ENCODE data around the gene TECPR2.
A peak's percentile ranks its signal among the peaks of the same experiment; 100 is the strongest.

The TECPR2 gene

DNA sequence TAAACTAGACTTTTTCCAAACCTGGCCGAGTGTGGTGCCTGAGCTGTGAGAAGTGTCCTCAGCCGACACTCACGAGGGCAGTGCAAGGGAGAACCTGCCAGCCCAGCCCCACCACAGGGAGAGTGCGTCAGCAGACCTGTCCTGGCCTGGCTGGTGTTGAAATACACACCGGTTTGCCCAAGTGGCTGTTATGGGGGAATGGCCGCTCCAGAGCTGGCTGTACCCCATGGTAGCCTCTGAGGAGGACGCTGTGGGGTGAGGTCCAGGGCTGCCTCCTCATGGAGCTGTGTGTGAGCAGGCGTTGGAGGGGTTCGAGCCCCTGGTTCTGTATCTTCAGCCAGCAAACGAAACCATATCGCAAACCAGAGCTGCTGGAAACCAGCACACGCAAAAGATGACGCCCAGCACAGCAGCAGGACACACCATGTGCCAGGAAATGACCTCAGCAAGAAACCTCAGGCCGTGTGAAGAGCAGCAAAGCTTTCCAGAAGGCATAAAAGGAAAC is 137.5 kb downstream of the TECPR2 start:
- Histone ChIP-seq H3K9me3 (ENCODE audit: control insufficient read depth, insufficient read depth, low read length) (no peaks in the 10 kb centered on the region), H3K9ac (ENCODE audit: low read depth, low read length) (no peak overlapping the region), H3K36me3 (ENCODE audit: insufficient read depth, low read length) (no peaks in the 10 kb centered on the region; the same call in 1 of the 2 replicates), H3K4me1 (ENCODE audit: insufficient read depth, low read length) (no peaks in the 10 kb centered on the region)

DNA sequence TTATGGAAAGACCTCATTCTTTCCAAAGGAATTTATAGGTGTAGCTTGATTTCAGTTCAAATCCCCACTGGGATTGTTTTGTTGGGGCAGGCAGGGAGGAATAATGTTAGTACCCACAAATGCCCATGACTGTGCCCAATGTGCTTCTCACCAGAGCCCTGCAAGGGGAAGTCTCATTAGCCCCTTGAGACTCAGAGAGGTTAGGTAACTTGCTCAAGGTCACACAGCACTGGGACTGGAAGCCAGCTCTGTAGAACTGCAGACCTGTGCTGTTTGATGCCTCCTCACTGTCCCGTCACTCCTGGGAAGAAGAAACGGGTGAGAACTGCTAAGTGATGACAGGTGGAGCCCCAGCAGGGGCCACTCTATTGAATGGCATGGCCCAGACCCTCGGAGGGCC is 138.0 kb downstream of the TECPR2 start:
- Histone ChIP-seq H3K9me3 (ENCODE audit: control insufficient read depth, insufficient read depth, low read length) (no peaks in the 10 kb centered on the region), H3K9ac (ENCODE audit: low read depth, low read length) (no peak overlapping the region), H3K36me3 (ENCODE audit: insufficient read depth, low read length) (no peaks in the 10 kb centered on the region; the same call in 1 of the 2 replicates), H3K4me1 (ENCODE audit: insufficient read depth, low read length) (no peaks in the 10 kb centered on the region)

DNA sequence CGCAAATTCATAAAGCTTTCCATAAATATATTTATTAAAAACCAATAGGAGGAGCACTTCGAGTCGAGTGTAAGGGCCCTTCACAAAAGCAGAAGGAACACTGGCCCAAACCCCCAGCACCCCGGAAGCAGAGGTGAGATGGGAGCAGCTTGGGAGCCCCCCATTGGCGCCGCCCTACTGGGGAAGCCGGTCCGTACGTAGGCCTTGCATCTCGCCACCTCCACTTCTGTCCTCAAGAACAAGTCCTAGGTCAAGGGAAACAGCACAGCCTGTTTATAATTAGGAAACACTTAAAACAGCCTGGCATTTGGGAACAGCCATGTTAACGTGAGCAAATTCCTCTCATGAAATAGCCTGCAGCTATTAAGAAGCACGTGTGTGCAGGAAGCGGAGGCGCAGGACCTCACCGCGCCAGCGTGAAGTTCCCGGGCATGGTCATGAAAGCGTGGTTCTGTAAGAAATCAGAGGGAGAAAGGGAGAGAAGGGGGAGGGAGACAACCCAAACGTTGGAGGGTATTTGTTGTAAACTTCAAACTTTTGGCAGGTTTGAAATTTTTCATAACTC is 139.1 kb downstream of the TECPR2 start:
- no peaks in the 10 kb centered on the region; the same call in 1 of the 2 replicates for H3K36me3 ChIP-seq (ENCODE audit: insufficient read depth, low read length)
- no peaks in the 10 kb centered on the region for H3K9me3 ChIP-seq (ENCODE audit: control insufficient read depth, insufficient read depth, low read length)
- no peaks in the 10 kb centered on the region for H3K4me1 ChIP-seq (ENCODE audit: insufficient read depth, low read length)
- no peak overlapping the region for H3K9ac ChIP-seq (ENCODE audit: low read depth, low read length)

DNA sequence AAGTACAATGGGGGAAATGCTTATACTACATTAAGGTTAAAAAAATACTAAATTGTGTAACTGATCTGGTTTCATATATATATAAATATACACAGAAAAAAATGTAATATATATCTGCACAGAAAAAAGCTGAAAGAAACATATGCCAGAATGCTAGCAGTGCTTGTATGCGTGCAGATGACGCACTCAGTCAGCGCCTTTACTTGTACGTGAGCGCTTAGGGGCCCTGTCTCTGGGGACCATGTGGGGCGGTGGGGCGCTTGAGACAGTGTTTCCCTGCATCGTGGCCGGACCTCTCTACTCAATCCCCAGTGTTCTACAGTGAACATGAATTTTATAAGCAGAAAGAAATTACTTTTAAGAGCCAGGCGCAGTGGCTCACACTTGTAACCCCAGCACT is 139.8 kb downstream of the TECPR2 start:
- H3K4me1 ChIP-seq (ENCODE audit: insufficient read depth, low read length) = no peaks in the 10 kb centered on the region
- no peaks in the 10 kb centered on the region for H3K36me3 ChIP-seq (ENCODE audit: insufficient read depth, low read length)
- no peak overlapping the region for H3K9ac ChIP-seq (ENCODE audit: low read depth, low read length)
- H3K9me3 ChIP-seq (ENCODE audit: control insufficient read depth, insufficient read depth, low read length) = no peaks in the 10 kb centered on the region

DNA sequence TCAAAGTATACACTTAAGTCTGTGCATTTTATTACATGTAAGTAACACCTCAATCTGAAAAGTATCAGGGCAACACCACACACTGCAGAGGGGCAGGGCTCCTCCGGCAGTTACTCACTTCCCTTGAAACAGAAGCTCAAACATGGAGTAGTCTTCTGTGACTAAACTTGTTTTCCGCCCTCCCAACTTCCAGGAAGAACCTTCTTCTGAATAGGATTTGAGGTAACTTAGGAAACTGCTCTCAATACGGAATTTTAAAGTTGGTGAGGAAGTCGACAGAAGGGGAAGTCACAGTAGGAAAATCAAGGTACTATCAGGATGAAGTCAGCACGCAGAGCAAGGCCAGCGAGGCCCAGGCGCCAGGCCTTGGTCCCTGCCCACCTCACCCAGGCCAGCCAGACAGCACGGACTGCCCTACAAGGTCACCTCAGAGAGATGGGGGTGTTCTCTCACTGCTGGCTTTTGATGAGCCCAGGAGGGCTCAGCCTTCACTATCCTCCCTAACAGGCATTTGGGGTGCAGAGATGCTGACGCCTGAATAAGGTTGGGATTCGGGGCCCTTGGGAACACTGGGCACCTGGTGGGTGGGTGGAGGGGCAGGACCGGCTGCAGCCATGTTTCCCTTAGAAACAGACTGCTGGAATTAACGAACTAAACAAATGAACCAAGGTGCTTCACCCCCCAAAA is 141.0 kb downstream of the TECPR2 start:
- no peak overlapping the region for H3K9ac ChIP-seq (ENCODE audit: low read depth, low read length)
- no peaks in the 10 kb centered on the region for H3K9me3 ChIP-seq (ENCODE audit: control insufficient read depth, insufficient read depth, low read length)
- H3K4me1 ChIP-seq (ENCODE audit: insufficient read depth, low read length) = no peaks in the 10 kb centered on the region
- H3K36me3 ChIP-seq (ENCODE audit: insufficient read depth, low read length) = no peaks in the 10 kb centered on the region; the same call in 1 of the 2 replicates

DNA sequence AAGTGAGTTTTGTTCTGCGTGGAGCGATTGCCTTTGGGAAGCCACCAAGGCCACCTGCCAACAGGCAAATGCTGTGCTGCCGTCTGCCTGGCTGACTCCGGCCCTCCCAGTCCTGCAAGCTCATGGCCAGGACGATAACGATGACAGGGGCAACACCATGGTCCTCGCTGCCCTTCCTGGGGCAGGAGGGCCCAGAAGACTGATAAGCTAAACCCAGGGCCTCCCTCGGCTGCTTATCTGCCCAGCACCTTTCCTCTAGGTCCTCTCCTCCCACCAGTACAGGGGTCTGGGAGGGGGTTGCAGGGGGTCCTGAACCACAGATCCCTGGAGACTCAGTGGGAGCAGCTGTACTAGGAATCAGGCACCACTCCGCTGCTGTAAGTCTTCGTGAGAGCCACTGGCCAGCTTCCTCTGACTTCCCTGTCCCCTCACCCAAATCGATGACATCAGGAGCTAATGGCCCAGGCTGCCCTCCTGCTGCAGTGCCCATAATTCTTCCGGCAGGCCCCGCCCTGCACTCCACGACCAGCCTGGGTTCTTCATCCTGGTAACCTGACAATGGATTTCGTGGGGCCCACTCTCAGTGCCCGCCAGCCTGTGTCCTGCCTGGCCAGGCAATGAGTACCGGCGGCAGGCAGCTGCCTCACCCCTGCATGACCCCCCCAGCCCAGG is 141.7 kb downstream of the TECPR2 start:
- Histone ChIP-seq H3K36me3 (ENCODE audit: insufficient read depth, low read length) (no peaks in the 10 kb centered on the region; the same call in 1 of the 2 replicates), H3K9ac (ENCODE audit: low read depth, low read length) (no peak overlapping the region), H3K9me3 (ENCODE audit: control insufficient read depth, insufficient read depth, low read length) (no peaks in the 10 kb centered on the region), H3K4me1 (ENCODE audit: insufficient read depth, low read length) (no peaks in the 10 kb centered on the region)

DNA sequence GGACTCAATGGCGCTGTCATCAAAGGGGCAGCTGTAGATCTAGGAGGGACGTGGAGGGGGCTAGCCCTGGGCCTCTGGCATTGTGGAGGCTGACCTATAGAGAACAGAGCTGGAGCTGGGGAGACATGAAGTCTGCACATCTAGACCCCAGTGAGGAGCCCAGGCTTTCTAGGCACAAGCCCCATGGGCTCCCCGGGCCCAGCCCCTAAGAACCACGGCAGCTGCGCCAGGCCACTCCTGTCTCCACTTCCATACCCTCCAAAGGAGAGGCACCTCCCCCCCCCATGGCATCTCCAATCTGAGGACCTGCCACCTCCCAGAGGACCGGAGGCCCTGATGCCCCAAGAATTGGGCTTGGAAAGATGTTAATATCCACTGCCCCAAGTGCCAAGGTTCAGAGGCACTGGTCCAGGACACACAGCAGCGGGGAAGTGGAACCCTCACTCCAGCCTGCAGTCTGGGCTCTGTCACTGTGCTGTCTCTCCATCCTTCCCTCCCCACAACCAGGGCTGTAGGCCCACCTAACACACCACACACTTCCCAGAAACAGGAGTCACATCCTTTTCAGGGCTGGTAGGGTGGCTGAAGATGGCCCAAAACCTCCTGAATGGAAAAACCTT is 142.4 kb downstream of the TECPR2 start:
- H3K36me3 ChIP-seq (ENCODE audit: insufficient read depth, low read length) = no peaks in the 10 kb centered on the region; the same call in 1 of the 2 replicates
- no peaks in the 10 kb centered on the region for H3K4me1 ChIP-seq (ENCODE audit: insufficient read depth, low read length)
- no peaks in the 10 kb centered on the region for H3K9me3 ChIP-seq (ENCODE audit: control insufficient read depth, insufficient read depth, low read length)
- no peak overlapping the region for H3K9ac ChIP-seq (ENCODE audit: low read depth, low read length)

DNA sequence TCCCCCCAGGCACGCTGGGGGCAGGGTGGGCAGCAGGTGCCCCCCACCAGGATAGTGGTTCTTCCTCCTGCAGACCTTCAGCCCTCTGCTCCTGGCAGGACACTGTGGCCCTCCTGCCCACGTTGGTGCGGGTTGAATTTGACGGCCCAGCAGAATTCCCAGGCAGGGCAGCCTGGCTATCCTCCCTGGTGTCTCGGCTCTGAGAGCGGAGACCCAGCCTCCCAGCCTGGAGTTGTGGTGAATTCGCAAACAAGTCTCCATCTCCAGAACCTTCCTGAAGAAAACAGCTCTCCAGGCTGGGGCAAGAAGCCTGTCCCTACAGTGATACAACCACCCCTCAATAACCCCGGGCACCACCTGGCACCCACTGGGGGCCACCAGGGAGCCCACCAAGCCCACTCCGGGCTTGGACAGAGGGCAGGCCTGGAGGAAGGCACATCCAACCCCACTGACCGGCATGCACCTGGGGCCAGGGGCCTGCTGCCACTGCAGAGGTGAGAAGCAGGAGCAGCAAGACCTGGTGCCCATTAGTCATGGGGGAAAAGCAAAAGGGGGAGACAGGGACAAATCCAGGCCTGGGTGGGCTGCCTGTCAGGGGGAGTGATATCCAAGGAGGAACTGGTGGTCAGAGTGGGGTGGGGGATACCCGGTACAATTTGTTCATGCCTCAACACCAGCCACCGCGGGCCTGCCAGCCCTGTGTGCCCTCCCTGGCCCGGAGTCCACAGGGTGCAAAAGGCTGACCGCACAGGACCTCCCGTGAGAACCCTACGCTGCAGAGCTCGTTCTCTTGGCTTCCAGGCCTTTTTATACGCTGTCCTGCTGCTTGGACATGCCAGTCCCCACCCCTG is 143.3 kb downstream of the TECPR2 start:
- H3K9ac ChIP-seq (ENCODE audit: low read depth, low read length) = no peak overlapping the region
- no peaks in the 10 kb centered on the region for H3K9me3 ChIP-seq (ENCODE audit: control insufficient read depth, insufficient read depth, low read length)
- H3K4me1 ChIP-seq (ENCODE audit: insufficient read depth, low read length) = peaks cover 2% of the 10 kb centered on the region; the same call in 1 of the 2 replicates
- no peaks in the 10 kb centered on the region; the same call in 1 of the 2 replicates for H3K36me3 ChIP-seq (ENCODE audit: insufficient read depth, low read length)

DNA sequence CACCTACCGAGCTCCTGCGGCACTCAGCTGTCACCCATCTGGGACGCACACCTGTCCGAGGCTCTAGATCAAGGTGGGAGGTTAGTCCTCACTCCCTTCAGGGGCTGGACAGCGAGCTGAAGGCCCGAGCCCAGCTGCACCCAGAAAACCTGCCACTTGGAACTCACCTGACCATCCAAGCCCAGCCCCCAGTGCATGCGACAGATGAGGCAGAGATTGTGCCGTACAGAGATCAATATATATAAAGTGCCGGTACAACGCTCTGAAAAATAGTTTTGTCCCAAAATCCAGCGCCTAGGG is 143.8 kb downstream of the TECPR2 start:
- Histone ChIP-seq H3K9me3 (ENCODE audit: control insufficient read depth, insufficient read depth, low read length) (no peaks in the 10 kb centered on the region), H3K4me1 (ENCODE audit: insufficient read depth, low read length) (peaks cover 8% of the 10 kb centered on the region; the same call in 1 of the 2 replicates), H3K9ac (ENCODE audit: low read depth, low read length) (no peak overlapping the region), H3K36me3 (ENCODE audit: insufficient read depth, low read length) (no peaks in the 10 kb centered on the region; the same call in 1 of the 2 replicates)

DNA sequence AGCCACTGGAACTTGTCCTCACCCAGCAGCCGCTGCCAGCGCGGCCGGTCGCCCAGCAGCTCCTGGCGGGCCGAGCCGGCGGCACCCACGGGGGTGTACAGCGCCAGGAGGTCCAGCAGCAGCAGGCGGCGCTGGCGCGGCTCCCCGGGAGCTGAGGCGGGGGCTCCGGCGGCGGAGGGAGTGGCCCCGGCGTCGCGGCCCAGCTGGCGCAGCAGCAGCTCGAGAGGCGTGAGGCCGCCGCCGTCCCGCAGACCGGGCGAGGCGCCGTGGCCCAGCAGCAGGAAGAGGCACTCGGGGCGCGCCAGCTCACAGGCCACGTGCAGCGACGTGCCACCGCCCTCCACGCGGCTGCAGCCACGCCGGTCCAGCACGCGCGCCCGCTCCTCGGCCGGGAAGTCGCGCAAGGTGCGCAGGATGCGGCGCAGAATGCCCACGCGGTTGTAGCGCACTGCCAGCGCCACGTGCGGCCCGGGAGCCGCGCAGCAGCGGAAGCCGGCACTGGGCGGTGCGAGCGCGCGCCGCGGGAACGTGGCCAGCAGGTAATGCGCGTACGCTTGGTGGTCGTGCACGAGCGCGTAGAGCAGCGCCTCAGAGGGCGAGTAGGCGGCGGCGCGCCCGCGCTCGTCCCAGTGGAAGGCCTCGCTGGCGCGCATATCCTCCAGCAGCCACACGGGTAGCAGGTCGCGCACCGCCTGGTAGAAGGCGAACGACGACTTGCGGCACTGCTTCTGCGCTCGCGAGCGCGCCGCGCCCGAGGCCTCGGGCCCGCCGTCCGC is 144.5 kb downstream of the TECPR2 start:
- no peaks in the 10 kb centered on the region for H3K9me3 ChIP-seq (ENCODE audit: control insufficient read depth, insufficient read depth, low read length)
- H3K9ac ChIP-seq (ENCODE audit: low read depth, low read length) = no peak overlapping the region
- H3K36me3 ChIP-seq (ENCODE audit: insufficient read depth, low read length) = no peaks in the 10 kb centered on the region; the same call in 1 of the 2 replicates
- H3K4me1 ChIP-seq (ENCODE audit: insufficient read depth, low read length) = peaks cover 8% of the 10 kb centered on the region; the same call in 1 of the 2 replicates

DNA sequence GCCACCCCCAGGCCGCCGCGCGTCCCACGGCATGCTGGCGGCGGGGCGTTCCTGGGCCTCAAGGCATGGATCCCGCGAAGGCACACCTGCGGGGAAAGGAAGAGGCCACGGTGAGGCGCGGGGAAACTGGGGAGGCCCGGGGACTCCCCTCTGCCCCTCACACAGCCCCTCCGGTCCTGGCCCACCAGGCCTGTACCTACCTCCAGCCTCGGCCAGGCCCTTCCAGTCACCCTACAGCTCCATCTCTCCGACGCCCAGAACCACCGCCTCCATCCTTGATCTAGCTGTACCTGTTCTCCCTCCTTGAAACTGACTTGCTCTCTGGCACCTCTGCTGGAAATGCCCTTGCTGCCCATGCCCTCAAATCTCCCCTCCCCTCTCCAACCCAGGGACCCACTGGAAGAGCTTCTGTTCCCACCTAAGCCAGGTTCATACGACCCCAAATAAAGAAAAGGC is 145.1 kb downstream of the TECPR2 start:
- H3K9ac ChIP-seq (ENCODE audit: low read depth, low read length) = peak overlapping the region; percentile 79; the same call in 1 of the 2 replicates
- no peaks in the 10 kb centered on the region; the same call in 1 of the 2 replicates for H3K36me3 ChIP-seq (ENCODE audit: insufficient read depth, low read length)
- H3K9me3 ChIP-seq (ENCODE audit: control insufficient read depth, insufficient read depth, low read length) = no peaks in the 10 kb centered on the region
- H3K4me1 ChIP-seq (ENCODE audit: insufficient read depth, low read length) = peaks cover 8% of the 10 kb centered on the region; the same call in 1 of the 2 replicates

DNA sequence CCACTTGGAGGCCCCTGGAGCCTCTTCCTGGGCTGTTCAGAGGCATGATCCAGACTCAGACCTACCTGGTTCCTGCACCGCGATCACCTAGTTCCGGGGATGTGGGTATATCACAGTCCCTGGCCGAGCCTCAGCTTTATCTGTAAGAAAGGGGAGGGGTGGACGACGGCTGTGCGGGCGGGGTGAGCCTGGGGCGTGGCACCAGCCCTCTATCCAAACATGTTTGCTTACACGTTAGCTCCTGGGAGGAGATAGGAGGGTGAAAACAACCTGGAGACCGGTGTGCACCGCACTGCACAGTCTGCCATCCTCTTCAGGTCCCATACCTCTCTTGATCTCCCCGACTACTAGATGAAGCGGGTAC is 145.7 kb downstream of the TECPR2 start:
- peaks cover 8% of the 10 kb centered on the region; the same call in 1 of the 2 replicates for H3K4me1 ChIP-seq (ENCODE audit: insufficient read depth, low read length)
- no peaks in the 10 kb centered on the region; the same call in 1 of the 2 replicates for H3K36me3 ChIP-seq (ENCODE audit: insufficient read depth, low read length)
- H3K9me3 ChIP-seq (ENCODE audit: control insufficient read depth, insufficient read depth, low read length) = no peaks in the 10 kb centered on the region
- H3K9ac ChIP-seq (ENCODE audit: low read depth, low read length) = peak overlapping the region; percentile 79; the same call in 1 of the 2 replicates
